Prostate gland (tissue), 2 donors: ENCODE data around the gene YTHDC1. TPM values are rescaled to one million over a fixed set of nuclear protein-coding genes. Genes with fewer than 3 reads are reported as not detected.
A peak's percentile ranks its signal among the peaks of the same experiment; 100 is the strongest.

Experiments used
- DNase-seq: peaks from one replicate; pipeline ENCODE4 v3.0.0-alpha.2; 2019; ENCODE audit warnings: low spot score
- H3K27ac ChIP-seq, 2 donors: fragments of 200-600 bp; sonication (generic); 2 replicates each; pipeline ENCODE4 v1.5.1; 2017 to 2019
- H3K27me3 ChIP-seq: fragments of 200-600 bp; sonication (generic); replicated peaks from 2 replicates; pipeline ENCODE4 v1.5.1; 2019; ENCODE audit not compliant: insufficient read depth
- H3K36me3 ChIP-seq, 2 donors: fragments of 200-600 bp; sonication (generic); 1 replicate in 1 of 2; 2 replicates in 1 of 2; pipeline versions ENCODE4 v1.5.1 to v1.8.1; 2017 to 2019
- H3K4me1 ChIP-seq: fragments of 200-600 bp; sonication (generic); replicated peaks from 2 replicates; pipeline ENCODE4 v1.5.1; 2019
- H3K4me3 ChIP-seq, 2 donors: fragments of 200-600 bp; sonication (generic); 2 replicates each; pipeline ENCODE4 v1.5.1; 2017 to 2019
- H3K9me3 ChIP-seq: fragments of 200-600 bp; sonication (generic); 2 replicates; pipeline ENCODE4 v1.5.1; 2017
- CTCF ChIP-seq, 4 experiments: fragments of 200-600 bp in 2 of 4; fragments of 450-650 bp in 2 of 4; sonication (generic) in 2 of 4; IDR thresholded peaks; 1 replicate in 3 of 4; 2 replicates in 1 of 4; pipeline ENCODE4 v1.5.1; 2016 to 2019; ENCODE audit warnings: antibody characterized with exemption in 4 of 4, mild to moderate bottlenecking in 2 of 4, moderate library complexity in 2 of 4
- POLR2A ChIP-seq: fragments of 450-650 bp; IDR thresholded peaks from one replicate; pipeline ENCODE4 v1.6.1; 2016; ENCODE audit warnings: antibody characterized with exemption, mild to moderate bottlenecking
- POLR2AphosphoS5 ChIP-seq: sonication (generic); formaldehyde crosslinking; IDR thresholded peaks from one replicate; pipeline ENCODE4 v1.6.1; 2017; ENCODE audit warnings: antibody characterized with exemption
- WGBS: methylation state at CpG from one replicate; pipeline ENCODE4 v1.1.5; 2018; 5-methylcytosine and 5-hydroxymethylcytosine counted together
- intact Hi-C: fragments of 100-400 bp; cut with DNase I; formaldehyde crosslinking; loops from one replicate; pipeline ENCODE4 v1.14.2; 2022
- total RNA-seq, 2 donors: library from RNA; depleted of rRNA; stranded (reverse); fragments of >200 nt; gene quantifications; one replicate each; pipeline ENCODE4 v1.1.0, GENCODE V29; 2016

YTHDC1 gene
- total RNA-seq, 2 donors from 2014 or later, result 57.7 to 91.6 TPM

- Histone ChIP-seq H3K27ac (peak overlapping the region in 1 of 2 donors; percentile 55), H3K36me3 (no peaks in the 10 kb centered on the region), H3K9me3 (no peaks in the 10 kb centered on the region), H3K4me3 (no peak overlapping the region), H3K4me1 (no peaks in the 10 kb centered on the region), H3K27me3 (no peaks in the 10 kb centered on the region)
- DNase-seq, result peak; percentile 70
- intact Hi-C loops, result no loop called here
- WGBS, result 26% methylated on average over 5 of the region's 5 CpGs
- TF ChIP-seq POLR2A (no peak), CTCF (IDR thresholded peaks at IDR 0.05) (no peak), POLR2AphosphoS5 (peak; percentile 79)
Measured at GRCh38 chr4:68368691-68369131, 18.8 kb upstream of the YTHDC1 start.

GRCh38 chr4:68367835-68368234 lies 17.9 kb upstream of the YTHDC1 start:
- no peaks in the 10 kb centered on the region for H3K4me1 ChIP-seq
- no peaks in the 10 kb centered on the region for H3K27me3 ChIP-seq
- no peaks in the 10 kb centered on the region for H3K36me3 ChIP-seq
- DNase-seq, result no peak
- WGBS, result 64% methylated on average over 3 of the region's 3 CpGs
- H3K9me3 ChIP-seq, result no peaks in the 10 kb centered on the region
- no peak overlapping the region for H3K4me3 ChIP-seq
- H3K27ac ChIP-seq, result peak overlapping the region in 1 of 2 donors; percentile 55
- intact Hi-C loops, result no loop called here
- no peak for TF ChIP-seq POLR2AphosphoS5
- TF ChIP-seq POLR2A, result no peak
- no peak for TF ChIP-seq CTCF (IDR thresholded peaks at IDR 0.05)

- no peaks in the 10 kb centered on the region for H3K9me3 ChIP-seq
- H3K27ac ChIP-seq, result no peak overlapping the region
- H3K36me3 ChIP-seq, result no peaks in the 10 kb centered on the region
- H3K4me1 ChIP-seq, result no peaks in the 10 kb centered on the region
- no peak overlapping the region for H3K4me3 ChIP-seq
- H3K27me3 ChIP-seq, result no peaks in the 10 kb centered on the region
- 87% methylated on average over 4 of the region's 4 CpGs for WGBS
- no peak for DNase-seq
- TF ChIP-seq CTCF (IDR thresholded peaks at IDR 0.05), result no peak
- no peak for TF ChIP-seq POLR2AphosphoS5
- TF ChIP-seq POLR2A, result no peak
- intact Hi-C loops, result no loop called here
Measured at GRCh38 chr4:68366600-68366999, 16.7 kb upstream of the YTHDC1 start.

- Histone ChIP-seq H3K4me1 (no peaks in the 10 kb centered on the region), H3K36me3 (no peaks in the 10 kb centered on the region), H3K27me3 (no peaks in the 10 kb centered on the region), H3K9me3 (no peaks in the 10 kb centered on the region), H3K4me3 (no peak overlapping the region), H3K27ac (no peak overlapping the region)
- DNase-seq, result no peak
- 100% methylated on average over 1 of the region's 1 CpG for WGBS
- no peak for TF ChIP-seq CTCF (IDR thresholded peaks at IDR 0.05)
- TF ChIP-seq POLR2AphosphoS5, result no peak
- TF ChIP-seq POLR2A, result no peak
- intact Hi-C loops, result no loop called here
Measured at GRCh38 chr4:68365068-68365467, 15.2 kb upstream of the YTHDC1 start.

GRCh38 chr4:68361146-68361589 lies 11.3 kb upstream of the YTHDC1 start:
- Histone ChIP-seq H3K4me1 (no peaks in the 10 kb centered on the region), H3K27ac (no peak overlapping the region), H3K4me3 (no peak overlapping the region), H3K27me3 (no peaks in the 10 kb centered on the region), H3K36me3 (no peaks in the 10 kb centered on the region), H3K9me3 (no peaks in the 10 kb centered on the region)
- TF ChIP-seq POLR2A (no peak), CTCF (IDR thresholded peaks at IDR 0.05) (no peak), POLR2AphosphoS5 (no peak)
- intact Hi-C loops, result no loop called here
- no peak for DNase-seq
- 86% methylated on average over 3 of the region's 3 CpGs for WGBS
